ENCODE results near the gene PPARG. TPM values are rescaled to one million over a fixed set of nuclear protein-coding genes. Genes with fewer than 3 reads are reported as not detected.

The PPARG gene
- polyA plus RNA-seq, 1 donor: 10.4 TPM

- Histone ChIP-seq H3K27me3 (ENCODE audit: control insufficient read depth, insufficient read depth, low read length) (no peaks in the 10 kb centered on the region), H3K36me3 (ENCODE audit: control insufficient read depth, insufficient read depth, low read length) (no peaks in the 10 kb centered on the region), H3K27ac (ENCODE audit: low read length) (no peak overlapping the region), H3K9me3 (ENCODE audit: control insufficient read depth, low read depth, low read length) (no peaks in the 10 kb centered on the region), H3K4me3 (ENCODE audit: low read length) (no peak overlapping the region), H3K4me1 (ENCODE audit: control insufficient read depth, insufficient read depth, low read length) (no peaks in the 10 kb centered on the region)
- 97% methylated on average over 3 of the region's 4 CpGs for WGBS (ENCODE audit: insufficient coverage, low lambda C conversion rate)
- no peak for DNase-seq
These were observed 37.0 kb downstream of the PPARG start for GRCh38 chr3:12325586-12326515.

GRCh38 chr3:12327021-12327420 is 38.2 kb downstream of the PPARG start:
- H3K9me3 ChIP-seq (ENCODE audit: control insufficient read depth, low read depth, low read length): no peaks in the 10 kb centered on the region
- WGBS (ENCODE audit: insufficient coverage, low lambda C conversion rate): no CpG with 5 or more reads among the region's 5 CpGs
- H3K4me1 ChIP-seq (ENCODE audit: control insufficient read depth, insufficient read depth, low read length): no peaks in the 10 kb centered on the region
- no peaks in the 10 kb centered on the region for H3K27me3 ChIP-seq (ENCODE audit: control insufficient read depth, insufficient read depth, low read length)
- H3K27ac ChIP-seq (ENCODE audit: low read length): no peak overlapping the region
- DNase-seq: no peak
- H3K4me3 ChIP-seq (ENCODE audit: low read length): no peak overlapping the region
- H3K36me3 ChIP-seq (ENCODE audit: control insufficient read depth, insufficient read depth, low read length): no peaks in the 10 kb centered on the region

- no peak overlapping the region for H3K27ac ChIP-seq (ENCODE audit: low read length)
- no peaks in the 10 kb centered on the region for H3K27me3 ChIP-seq (ENCODE audit: control insufficient read depth, insufficient read depth, low read length)
- no CpG with 5 or more reads among the region's 8 CpGs for WGBS (ENCODE audit: insufficient coverage, low lambda C conversion rate)
- no peaks in the 10 kb centered on the region for H3K36me3 ChIP-seq (ENCODE audit: control insufficient read depth, insufficient read depth, low read length)
- no peaks in the 10 kb centered on the region for H3K9me3 ChIP-seq (ENCODE audit: control insufficient read depth, low read depth, low read length)
- DNase-seq: no peak
- no peak overlapping the region for H3K4me3 ChIP-seq (ENCODE audit: low read length)
- no peaks in the 10 kb centered on the region for H3K4me1 ChIP-seq (ENCODE audit: control insufficient read depth, insufficient read depth, low read length)
These were observed 39.4 kb downstream of the PPARG start for GRCh38 chr3:12328132-12328836.

- Histone ChIP-seq H3K9me3 (ENCODE audit: control insufficient read depth, low read depth, low read length) (no peaks in the 10 kb centered on the region), H3K36me3 (ENCODE audit: control insufficient read depth, insufficient read depth, low read length) (no peaks in the 10 kb centered on the region), H3K27me3 (ENCODE audit: control insufficient read depth, insufficient read depth, low read length) (no peaks in the 10 kb centered on the region), H3K4me3 (ENCODE audit: low read length) (no peak overlapping the region), H3K27ac (ENCODE audit: low read length) (no peak overlapping the region), H3K4me1 (ENCODE audit: control insufficient read depth, insufficient read depth, low read length) (no peaks in the 10 kb centered on the region)
- no peak for DNase-seq
- 75% methylated on average over 1 of the region's 3 CpGs for WGBS (ENCODE audit: insufficient coverage, low lambda C conversion rate)
These were observed 40.1 kb downstream of the PPARG start for GRCh38 chr3:12328837-12329462.

GRCh38 chr3:12334786-12335185 is 45.9 kb downstream of the PPARG start:
- H3K9me3 ChIP-seq (ENCODE audit: control insufficient read depth, low read depth, low read length): no peaks in the 10 kb centered on the region
- H3K27ac ChIP-seq (ENCODE audit: low read length): no peak overlapping the region
- H3K4me1 ChIP-seq (ENCODE audit: control insufficient read depth, insufficient read depth, low read length): no peaks in the 10 kb centered on the region
- 90% methylated on average over 3 of the region's 3 CpGs for WGBS (ENCODE audit: insufficient coverage, low lambda C conversion rate)
- no peak overlapping the region for H3K4me3 ChIP-seq (ENCODE audit: low read length)
- H3K27me3 ChIP-seq (ENCODE audit: control insufficient read depth, insufficient read depth, low read length): no peaks in the 10 kb centered on the region
- H3K36me3 ChIP-seq (ENCODE audit: control insufficient read depth, insufficient read depth, low read length): no peaks in the 10 kb centered on the region
- no peak for DNase-seq

- no peaks in the 10 kb centered on the region for H3K4me1 ChIP-seq (ENCODE audit: control insufficient read depth, insufficient read depth, low read length)
- H3K27ac ChIP-seq (ENCODE audit: low read length): no peak overlapping the region
- H3K36me3 ChIP-seq (ENCODE audit: control insufficient read depth, insufficient read depth, low read length): no peaks in the 10 kb centered on the region
- no peak overlapping the region for H3K4me3 ChIP-seq (ENCODE audit: low read length)
- no peak for DNase-seq
- 100% methylated on average over 2 of the region's 3 CpGs for WGBS (ENCODE audit: insufficient coverage, low lambda C conversion rate)
- H3K27me3 ChIP-seq (ENCODE audit: control insufficient read depth, insufficient read depth, low read length): no peaks in the 10 kb centered on the region
- H3K9me3 ChIP-seq (ENCODE audit: control insufficient read depth, low read depth, low read length): no peaks in the 10 kb centered on the region
These were observed 46.6 kb downstream of the PPARG start for GRCh38 chr3:12335421-12335820.

- DNase-seq: no peak
- no peaks in the 10 kb centered on the region for H3K9me3 ChIP-seq (ENCODE audit: control insufficient read depth, low read depth, low read length)
- H3K4me1 ChIP-seq (ENCODE audit: control insufficient read depth, insufficient read depth, low read length): no peaks in the 10 kb centered on the region
- H3K36me3 ChIP-seq (ENCODE audit: control insufficient read depth, insufficient read depth, low read length): no peaks in the 10 kb centered on the region
- no peak overlapping the region for H3K4me3 ChIP-seq (ENCODE audit: low read length)
- no peak overlapping the region for H3K27ac ChIP-seq (ENCODE audit: low read length)
- WGBS (ENCODE audit: insufficient coverage, low lambda C conversion rate): 83% methylated on average over 1 of the region's 3 CpGs
- H3K27me3 ChIP-seq (ENCODE audit: control insufficient read depth, insufficient read depth, low read length): no peaks in the 10 kb centered on the region
These were observed 47.2 kb downstream of the PPARG start for GRCh38 chr3:12336099-12336498.

GRCh38 chr3:12338595-12339546 is 50.0 kb downstream of the PPARG start:
- WGBS (ENCODE audit: insufficient coverage, low lambda C conversion rate): 79% methylated on average over 4 of the region's 5 CpGs
- H3K9me3 ChIP-seq (ENCODE audit: control insufficient read depth, low read depth, low read length): no peaks in the 10 kb centered on the region
- DNase-seq: no peak
- H3K4me3 ChIP-seq (ENCODE audit: low read length): no peak overlapping the region
- H3K27me3 ChIP-seq (ENCODE audit: control insufficient read depth, insufficient read depth, low read length): no peaks in the 10 kb centered on the region
- no peaks in the 10 kb centered on the region for H3K4me1 ChIP-seq (ENCODE audit: control insufficient read depth, insufficient read depth, low read length)
- H3K27ac ChIP-seq (ENCODE audit: low read length): peak overlapping the region; percentile 5
- no peaks in the 10 kb centered on the region for H3K36me3 ChIP-seq (ENCODE audit: control insufficient read depth, insufficient read depth, low read length)

GRCh38 chr3:12339701-12340480 is 51.0 kb downstream of the PPARG start:
- no peaks in the 10 kb centered on the region for H3K9me3 ChIP-seq (ENCODE audit: control insufficient read depth, low read depth, low read length)
- no peak overlapping the region for H3K4me3 ChIP-seq (ENCODE audit: low read length)
- H3K36me3 ChIP-seq (ENCODE audit: control insufficient read depth, insufficient read depth, low read length): no peaks in the 10 kb centered on the region
- no peaks in the 10 kb centered on the region for H3K27me3 ChIP-seq (ENCODE audit: control insufficient read depth, insufficient read depth, low read length)
- no peak for DNase-seq
- no peak overlapping the region for H3K27ac ChIP-seq (ENCODE audit: low read length)
- H3K4me1 ChIP-seq (ENCODE audit: control insufficient read depth, insufficient read depth, low read length): no peaks in the 10 kb centered on the region
- WGBS (ENCODE audit: insufficient coverage, low lambda C conversion rate): 100% methylated on average over 2 of the region's 5 CpGs

All from large intestine (tissue), 3 donors.